HG03558 (cell line): ENCODE results near the gene ERCC1.
"Not testable (repeated sequence)": the region's sequence is repeated elsewhere in the genome, so short reads cannot be mapped to it uniquely, and the experiment has no call there.

Source experiments
- ATAC-seq: cut with Tn5 transposase; IDR thresholded peaks from one replicate; pipeline ENCODE4 v1.9.1; 2021; ENCODE audit warnings: moderate number of reproducible peaks; ENCODE audit not compliant: unreplicated experiment; ENCODE audit errors: extremely low read depth

Gene ERCC1

DNA sequence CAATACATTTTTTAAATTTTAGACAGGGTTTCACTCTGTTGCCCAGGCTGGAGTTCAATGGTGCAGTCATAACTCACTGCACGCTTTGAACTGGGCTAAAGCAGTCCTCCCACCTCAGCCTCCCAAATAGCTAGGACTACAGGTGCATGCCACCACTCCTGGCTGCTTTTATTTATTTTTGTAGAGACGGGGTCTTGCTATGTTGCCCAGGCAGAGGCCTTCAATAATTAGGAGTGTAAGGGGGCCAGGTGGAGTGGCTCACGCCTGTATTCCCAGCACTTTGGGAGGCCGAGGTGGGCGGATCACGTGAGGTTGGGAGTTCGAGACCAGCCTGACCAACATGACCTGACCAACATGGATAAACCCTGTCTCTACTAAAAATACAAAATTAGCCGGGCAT, 8.8 kb upstream of the ERCC1 start:
- not testable (repeated sequence) for ATAC-seq

DNA sequence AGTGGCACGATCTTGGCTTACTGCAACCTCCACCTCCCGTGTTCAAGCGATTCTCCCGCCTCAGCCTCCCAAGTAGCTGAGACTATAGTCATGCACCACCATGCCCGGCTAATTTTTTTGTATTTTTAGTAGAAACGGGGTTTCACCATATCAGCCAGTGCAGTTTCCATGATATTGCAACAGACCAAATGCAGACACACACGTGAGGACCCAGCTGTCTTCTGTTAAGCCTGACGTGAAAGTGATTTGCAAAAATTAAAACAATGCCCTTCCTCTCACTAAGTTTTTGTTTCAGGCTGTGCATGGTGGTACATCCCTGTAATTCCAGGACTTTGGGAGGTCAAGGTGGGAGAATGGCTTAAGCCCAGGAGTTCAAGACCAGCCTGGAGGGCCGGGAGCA, 7.3 kb upstream of the ERCC1 start:
- ATAC-seq: not testable (repeated sequence)

DNA sequence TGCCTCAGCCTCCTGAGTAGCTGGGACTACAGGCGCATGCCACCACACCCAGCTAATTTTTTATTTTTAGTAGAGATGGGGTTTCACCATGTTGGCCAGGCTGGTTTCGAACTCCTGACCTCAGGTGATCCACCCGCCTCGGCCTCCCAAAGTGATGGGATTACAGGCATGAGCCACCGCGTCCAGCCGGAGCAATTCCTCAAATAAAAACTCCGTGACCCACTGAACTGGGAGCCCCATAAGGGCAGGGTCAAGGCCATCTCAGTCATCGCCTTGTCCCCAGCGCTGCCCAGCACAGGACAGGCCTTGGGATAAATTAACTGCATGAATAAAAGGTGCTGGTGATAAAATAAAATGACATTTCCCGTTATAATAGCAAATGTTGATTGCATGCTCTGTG, 6.2 kb upstream of the ERCC1 start:
- ATAC-seq: not testable (repeated sequence)

DNA sequence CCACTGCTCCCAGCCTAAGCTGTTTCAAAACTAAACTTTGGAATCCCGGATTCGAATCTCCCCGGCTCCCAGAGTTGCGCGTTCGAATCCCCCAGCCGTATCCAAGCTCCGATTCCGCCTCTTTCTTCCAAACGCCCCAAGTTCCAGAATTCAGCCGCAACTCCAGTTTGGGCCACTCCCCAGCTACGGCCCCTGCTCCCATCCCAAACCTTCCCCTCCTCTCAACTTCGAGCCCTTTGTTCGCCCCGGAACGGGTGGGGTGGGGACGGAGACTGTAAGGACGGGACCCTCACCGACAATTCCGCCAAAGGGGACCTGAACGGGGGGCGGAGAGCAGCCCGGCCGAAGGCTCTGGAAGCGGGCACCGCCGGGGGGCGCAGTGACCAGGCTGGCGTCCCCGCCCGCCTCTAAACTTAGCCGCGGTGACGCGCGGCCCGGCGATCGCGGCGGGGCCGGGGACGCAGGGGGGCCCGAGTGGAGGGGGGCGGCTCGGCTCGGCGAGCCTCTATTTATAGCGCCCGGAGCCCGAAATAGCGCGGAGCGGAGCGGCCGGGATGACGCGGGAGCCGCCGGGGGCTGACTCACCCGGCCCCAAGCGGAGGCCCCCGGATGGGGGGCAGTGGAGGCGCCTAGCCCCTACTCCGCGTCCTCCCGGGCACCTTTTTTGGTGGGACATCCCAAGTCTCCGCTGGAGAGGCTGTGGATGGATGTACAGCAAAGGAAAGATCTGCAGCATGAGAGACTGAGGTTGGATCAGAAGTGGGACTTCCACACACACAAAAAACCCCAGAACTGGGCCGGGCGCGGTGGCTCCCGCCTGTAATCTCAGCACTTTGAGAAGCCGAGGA, 4.9 kb upstream of the ERCC1 start:
- no peak for ATAC-seq

DNA sequence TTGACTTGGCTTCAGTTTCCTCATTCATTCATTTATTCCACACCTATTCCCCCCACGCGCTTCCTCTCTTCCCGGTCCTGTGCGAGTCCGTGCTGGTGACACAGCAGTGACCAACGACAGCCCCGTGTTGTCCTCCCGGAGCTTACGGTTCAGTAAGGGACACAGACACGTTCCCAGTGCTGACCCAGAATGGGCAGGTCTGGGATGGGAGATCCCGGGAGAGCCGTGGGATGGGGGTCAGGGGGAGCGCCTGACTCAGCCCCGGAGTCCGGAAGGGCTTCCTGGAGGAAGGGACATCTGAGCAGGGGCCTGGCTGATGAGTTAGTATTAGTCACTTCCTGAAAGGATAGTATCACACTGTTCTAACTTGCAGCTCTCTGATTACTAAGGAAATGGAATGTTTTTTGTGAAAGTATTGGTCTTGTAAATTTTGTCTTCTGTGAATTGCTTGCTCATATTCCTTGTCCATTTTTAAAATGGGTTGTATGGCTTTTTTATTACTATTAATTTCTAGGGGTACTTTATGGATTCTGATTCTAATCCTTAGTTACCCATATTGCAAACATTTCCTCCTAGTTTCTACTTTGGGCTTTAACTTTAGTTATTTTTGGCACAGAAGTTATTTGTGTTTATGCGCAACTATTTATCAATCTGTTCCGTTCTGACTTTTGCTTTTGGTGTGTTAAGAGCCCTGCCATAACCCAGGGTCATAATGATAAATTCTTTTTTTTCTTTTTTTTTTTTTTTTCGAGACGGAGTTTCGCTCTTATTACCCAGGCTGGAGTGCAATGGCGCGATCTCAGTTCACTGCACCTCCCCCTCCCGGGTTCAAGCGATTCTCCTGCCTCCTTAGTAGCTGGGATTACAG, 708 bp upstream of the ERCC1 start:
- no peak for ATAC-seq

DNA sequence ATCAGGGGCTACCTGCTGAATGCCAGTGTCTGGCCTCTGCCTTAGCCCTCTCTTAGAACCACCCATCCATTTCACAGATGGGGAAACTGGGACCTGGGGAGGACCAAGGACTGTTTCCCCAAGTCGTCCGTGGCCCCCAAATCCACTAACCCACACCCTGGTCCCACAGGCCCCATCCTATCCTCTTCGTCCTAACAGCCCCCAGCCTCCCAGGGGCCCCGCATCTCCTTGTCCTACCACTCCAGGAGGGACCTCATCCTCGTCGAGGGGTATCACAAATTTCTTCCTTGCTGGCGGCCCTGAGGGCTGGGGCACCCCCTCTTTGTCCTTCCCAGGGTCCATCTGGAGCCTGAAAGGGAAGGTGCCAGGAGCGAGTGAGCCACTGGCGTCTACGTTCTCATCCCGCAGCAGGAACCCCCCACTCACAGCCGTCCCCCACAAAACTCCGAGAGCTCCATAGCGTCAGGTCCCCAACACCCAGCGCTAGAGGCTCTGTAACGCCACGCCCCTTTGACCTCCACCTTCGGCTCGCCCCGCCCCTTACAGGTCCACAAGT, 606 bp downstream of the ERCC1 start:
- ATAC-seq: no peak

DNA sequence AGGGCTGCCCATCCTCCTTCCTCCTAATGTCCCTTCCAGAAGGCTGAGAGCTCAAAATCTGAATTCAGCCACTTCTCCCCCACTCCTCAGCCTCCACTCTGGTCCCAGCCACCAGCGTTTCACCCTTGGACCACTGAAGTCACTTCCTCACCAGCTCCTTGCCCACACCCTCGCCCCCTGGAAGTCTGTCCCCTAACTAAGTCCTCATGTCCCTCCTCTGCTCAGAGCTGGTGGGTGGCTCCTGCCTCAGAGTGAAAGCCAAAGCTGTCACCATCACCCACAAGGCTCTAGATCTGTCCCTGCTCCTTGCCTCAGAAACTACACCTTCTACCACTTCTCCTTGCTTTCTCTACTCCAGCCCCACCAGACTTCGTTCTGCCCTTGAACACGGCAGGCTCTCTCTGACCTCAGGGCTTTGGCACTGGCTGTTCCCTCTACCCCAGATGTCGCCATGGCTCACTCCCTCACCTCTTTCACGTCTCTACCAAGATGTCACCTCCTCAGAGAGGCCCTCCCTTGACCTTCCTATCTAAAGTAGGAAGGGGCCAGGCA, 1.7 kb downstream of the ERCC1 start:
- no peak for ATAC-seq

DNA sequence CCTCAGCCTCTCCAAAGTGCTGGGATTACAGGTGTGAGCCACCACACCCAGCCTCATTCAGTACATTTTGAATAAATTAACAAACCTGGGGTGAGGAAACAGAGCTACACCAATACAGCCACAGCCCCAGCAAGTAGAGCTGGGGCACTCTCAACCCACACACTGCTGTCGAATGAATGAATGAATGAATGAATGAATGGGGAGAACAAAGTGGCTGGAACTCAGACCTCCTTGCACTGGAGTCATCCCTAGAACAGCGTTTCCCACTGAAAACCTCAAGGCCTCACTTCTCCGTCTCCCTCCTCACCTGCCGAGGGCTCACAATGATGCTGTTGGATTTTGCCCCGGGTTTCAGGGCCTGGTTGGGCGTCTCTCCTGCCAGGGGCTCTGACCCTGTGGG, 2.8 kb downstream of the ERCC1 start:
- no peak for ATAC-seq

DNA sequence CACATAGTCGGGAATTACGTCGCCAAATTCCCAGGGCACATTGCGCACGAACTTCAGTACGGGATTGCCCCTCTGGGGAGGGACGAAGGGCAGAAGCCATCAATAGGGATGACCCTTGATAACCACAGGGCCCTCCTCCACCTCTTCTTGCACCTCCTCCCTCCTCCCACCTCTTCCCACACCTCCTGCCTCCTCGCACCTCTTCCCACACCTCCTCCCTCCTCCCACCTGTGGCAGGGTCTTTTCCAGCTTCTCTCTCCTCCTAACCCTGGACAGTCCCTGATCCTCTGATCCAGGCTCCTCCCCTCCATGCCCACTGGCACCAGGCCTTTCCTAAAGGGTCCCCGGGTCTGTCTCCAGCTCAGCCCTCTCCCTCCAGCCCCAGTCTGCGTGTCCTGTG, 3.4 kb downstream of the ERCC1 start:
- no peak for ATAC-seq

DNA sequence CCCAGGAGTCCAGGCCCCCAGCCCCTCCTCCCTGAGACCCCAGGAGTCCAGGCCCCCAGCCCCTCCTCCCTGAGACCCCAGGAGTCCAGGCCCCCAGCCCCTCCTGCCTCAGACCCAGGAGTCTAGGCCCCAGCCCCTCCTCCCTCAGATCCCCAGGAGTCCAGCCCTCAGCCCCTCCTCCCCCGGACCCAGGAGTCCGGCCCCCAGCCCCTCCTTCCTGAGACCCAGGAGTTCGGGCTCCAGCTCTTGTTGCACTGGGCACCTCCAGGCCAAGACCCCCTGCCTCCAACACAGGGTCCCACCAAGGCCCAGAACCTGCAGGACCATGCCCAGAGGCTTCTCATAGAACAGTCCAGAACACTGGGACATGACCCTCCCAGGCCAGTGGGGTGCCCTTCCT, 3.8 kb downstream of the ERCC1 start:
- ATAC-seq: no peak

DNA sequence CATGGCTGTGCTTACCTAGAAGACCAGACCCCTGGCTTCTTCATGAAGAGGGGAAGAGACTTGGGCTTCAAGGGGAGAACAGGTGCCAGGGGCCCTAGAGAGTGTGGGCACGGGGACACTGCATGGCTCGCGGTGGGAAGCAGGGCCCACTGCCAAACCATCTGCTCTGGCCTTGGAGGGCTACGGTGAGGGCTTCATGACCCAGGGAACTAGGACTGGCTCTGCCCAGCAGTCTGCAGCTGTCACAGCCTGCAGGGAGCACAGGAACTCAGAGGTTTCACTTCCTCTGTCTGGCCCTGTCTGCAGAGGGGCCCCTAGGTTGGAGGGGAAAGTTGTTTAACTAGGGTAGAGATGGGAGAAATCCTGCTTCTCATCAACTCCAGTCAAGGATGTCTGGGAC, 4.3 kb downstream of the ERCC1 start:
- no peak for ATAC-seq

DNA sequence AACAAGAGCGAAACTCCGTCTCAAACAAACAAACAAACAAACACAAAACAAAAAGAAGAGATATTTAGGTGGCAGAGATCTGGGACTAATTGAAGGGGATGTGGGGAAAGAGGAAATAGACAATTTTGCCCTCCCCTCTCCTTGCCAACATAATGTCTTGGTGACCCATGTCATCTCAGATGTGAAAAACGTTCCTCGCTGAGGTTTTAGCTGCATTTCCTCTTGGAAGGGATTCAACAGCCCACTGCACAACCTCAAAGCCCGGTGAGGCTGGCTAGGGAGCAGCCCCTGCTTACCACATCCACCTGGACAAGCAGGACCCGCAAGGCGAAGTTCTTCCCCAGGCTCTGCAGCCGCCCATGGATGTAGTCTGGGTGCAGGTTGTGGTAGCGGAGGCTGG, 4.9 kb downstream of the ERCC1 start:
- ATAC-seq: no peak

DNA sequence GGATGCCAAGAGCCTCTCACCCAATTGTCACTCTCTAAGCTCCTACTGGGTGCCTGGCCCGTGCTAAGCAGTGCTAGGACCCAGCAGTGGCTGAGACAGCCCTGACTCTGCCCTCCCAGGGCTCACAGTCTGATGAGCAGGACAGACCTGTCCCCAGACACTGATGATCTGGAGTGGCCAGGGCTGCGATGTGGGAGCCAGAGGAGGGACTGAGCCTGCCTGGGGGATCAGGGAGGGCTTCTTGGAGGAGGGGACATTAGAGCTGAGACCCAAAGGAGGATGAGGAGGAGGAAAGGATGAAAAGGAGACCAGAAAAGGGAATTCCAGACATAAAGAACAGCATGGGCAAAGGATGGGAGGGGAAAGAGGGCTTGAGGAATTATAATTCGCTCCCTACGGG, 6.6 kb downstream of the ERCC1 start:
- ATAC-seq: no peak

DNA sequence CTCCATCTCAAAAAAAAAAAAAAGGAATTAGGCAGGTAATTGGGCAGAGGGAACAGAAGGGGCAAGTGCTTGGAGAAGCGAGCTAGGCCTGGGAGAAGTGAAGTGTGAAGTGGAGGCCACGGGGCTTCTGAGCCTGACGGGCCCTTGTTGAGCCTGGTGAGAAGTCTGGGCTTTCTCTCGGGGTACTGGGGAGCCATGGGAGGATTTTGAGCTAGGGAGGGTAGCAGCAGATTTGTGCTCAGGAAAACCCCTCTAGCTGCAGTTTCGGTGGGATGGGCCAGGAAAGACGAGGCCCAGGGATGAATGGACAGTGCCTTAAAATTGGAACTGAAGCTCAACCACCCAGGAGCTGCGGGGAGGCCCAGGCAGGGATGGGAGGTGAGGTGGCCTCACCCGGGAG, 9.2 kb downstream of the ERCC1 start:
- ATAC-seq: no peak

DNA sequence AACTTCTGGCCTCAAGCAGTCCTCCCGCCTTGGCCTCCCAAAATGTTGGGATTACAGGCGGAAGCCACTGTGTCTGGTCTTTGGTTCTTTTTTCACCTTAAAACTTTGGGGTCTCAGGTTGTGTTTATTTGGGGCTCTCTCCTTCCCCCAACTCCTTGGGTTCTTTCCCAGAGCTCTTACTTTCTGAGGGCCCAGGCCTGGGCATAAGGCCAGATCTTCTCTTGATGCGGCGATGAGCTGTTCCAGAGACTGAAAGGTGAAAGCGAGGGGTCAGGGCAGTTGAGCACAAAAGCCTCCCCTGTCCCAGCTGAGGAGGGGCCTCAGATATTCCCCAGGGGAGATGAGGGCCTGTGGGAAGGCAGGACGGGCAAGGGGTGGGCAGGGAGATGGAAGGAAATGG, 10.2 kb downstream of the ERCC1 start:
- no peak for ATAC-seq

DNA sequence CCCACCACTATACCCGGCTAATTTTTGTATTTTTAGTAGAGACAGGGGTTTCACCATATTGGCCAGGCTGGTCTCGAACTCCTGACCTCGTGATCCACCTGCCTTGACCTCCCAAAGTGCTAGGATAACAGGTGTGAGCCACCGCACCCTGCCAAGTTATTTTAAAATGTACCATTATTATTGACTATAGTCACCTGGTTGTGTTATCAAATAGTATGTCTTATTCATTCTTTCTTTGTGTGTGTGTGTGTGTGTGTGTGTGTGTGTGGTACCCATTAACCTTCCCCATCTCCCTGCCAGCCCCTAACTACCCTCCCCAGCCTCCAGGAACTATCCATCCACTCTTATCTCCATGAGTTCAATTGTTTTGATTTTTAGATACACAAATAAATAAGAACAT, 13.4 kb downstream of the ERCC1 start:
- not testable (repeated sequence) for ATAC-seq

DNA sequence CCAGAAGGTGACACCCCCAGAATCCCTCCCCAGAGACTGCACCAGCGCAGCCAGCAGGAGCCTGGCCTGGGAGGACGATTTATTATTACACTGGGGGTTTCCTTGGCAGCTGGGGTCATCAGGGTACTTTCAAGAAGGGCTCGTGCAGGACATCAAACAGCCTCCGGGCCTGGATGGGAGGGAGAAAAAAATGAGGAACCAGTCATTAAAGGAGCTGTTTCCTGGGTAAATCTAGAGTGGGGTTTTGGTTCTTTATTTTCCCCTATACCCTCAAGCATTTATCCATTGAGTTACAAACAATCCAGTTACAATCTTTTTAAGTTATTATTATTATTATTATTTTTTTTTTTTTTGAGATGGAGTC, 14.2 kb downstream of the ERCC1 start:
- no peak for ATAC-seq

DNA sequence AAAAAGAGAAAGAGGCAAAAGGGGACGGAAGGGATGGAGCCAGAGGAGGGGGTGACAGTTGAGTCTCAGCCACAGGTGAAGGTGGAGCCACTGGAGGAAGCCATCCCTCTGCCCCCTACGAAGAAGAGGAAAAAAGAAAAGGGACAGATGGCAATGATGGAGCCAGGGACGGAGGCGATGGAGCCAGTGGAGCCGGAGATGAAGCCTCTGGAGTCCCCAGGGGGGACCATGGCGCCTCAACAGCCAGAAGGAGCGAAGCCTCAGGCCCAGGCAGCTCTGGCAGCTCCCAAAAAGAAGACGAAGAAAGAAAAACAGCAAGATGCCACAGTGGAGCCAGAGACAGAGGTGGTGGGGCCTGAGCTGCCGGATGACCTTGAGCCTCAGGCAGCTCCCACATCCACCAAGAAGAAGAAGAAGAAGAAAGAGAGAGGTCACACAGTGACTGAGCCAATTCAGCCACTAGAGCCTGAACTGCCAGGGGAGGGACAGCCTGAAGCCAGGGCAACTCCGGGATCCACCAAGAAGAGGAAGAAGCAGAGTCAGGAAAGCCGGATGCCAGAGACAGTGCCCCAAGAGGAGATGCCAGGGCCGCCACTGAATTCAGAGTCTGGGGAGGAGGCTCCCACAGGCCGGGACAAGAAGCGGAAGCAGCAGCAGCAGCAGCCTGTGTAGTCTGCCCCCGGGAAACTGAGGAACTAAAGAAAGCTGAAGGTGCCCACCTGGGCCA, 14.7 kb downstream of the ERCC1 start:
- ATAC-seq: no peak

DNA sequence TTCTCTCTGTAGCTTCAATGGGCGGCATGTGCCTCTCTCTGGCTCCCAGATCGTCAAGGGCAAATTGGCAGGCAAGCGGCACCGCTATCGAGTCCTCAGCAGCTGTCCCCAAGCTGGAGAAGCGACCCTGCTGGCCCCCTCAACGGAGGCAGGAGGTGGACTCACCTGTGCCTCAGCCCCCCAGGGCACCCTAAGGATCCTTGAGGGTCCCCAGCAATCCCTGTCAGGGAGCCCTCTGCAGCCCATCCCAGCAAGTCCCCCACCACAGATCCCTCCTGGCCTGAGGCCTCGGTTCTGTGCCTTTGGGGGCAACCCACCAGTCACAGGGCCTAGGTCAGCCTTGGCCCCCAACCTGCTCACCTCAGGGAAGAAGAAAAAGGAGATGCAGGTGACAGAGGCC, 15.6 kb downstream of the ERCC1 start:
- ATAC-seq: no peak

DNA sequence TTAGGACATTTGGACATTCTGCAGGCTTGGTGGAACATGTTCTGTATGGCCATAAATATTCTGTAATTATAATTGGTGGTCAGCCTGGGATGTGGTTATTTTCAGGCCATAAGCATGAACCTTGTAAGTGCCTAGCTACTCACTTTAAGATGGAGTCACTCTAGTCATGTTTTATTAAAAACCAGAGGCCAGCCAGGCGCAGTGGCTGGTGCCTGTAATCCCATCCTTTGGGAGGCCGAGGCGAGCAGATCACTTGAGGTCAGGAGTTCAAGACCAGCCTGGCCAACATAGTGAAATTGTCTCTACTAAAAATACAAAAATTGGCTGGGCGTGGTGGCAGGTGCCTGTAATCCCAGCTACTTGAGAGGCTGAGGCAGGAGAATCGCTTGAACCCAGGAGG, 16.1 kb downstream of the ERCC1 start:
- ATAC-seq: not testable (repeated sequence)

DNA sequence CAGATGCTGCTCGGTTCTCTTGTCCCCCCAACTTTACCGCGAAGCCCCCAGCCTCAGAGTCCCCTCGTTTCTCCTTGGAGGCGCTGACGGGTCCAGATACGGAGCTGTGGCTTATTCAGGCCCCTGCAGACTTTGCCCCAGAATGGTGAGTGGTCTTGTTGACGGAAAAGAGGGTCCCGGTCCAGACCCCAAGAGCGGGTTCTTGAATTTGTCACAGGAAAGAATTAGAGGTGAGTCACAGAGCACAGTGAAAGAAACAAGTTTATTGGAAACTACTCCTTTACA, 16.7 kb downstream of the ERCC1 start:
- ATAC-seq: no peak
